ENCODE measurements around the gene ATP6V0A4. TPM values are rescaled to one million over a fixed set of nuclear protein-coding genes. Genes with fewer than 3 reads are reported as not detected.
"Not testable (repeated sequence)": the region's sequence is repeated elsewhere in the genome, so short reads cannot be mapped to it uniquely, and the experiment has no call there.

Gene ATP6V0A4
- total RNA-seq, 1 donor from 2014 or later = 0.88 TPM

GRCh38 chr7:138802706-138803105, 4.7 kb upstream of the ATP6V0A4 start:
- no peak for TF ChIP-seq CTCF (IDR thresholded peaks at IDR 0.05; ENCODE audit: insufficient read depth, low read length, poor library complexity, severe bottlenecking)

GRCh38 chr7:138801256-138801655, 3.3 kb upstream of the ATP6V0A4 start:
- TF ChIP-seq CTCF (IDR thresholded peaks at IDR 0.05; ENCODE audit: insufficient read depth, low read length, poor library complexity, severe bottlenecking) = no peak
- DNase-seq (ENCODE audit: low read depth) = no peak
- Histone ChIP-seq H3K36me3 (ENCODE audit: control insufficient read depth, insufficient read depth, low read length) (no peaks in the 10 kb centered on the region), H3K4me3 (ENCODE audit: low read depth, low read length) (no peak overlapping the region), H3K27me3 (ENCODE audit: control insufficient read depth, insufficient read depth, low read length) (no peaks in the 10 kb centered on the region)

More at GRCh38 chr7:138802706-138803105, 4.7 kb upstream of the ATP6V0A4 start:
- Histone ChIP-seq H3K27me3 (ENCODE audit: control insufficient read depth, insufficient read depth, low read length) (no peaks in the 10 kb centered on the region), H3K36me3 (ENCODE audit: control insufficient read depth, insufficient read depth, low read length) (no peaks in the 10 kb centered on the region), H3K4me3 (ENCODE audit: low read depth, low read length) (no peak overlapping the region)
- no peak for DNase-seq (ENCODE audit: low read depth)

GRCh38 chr7:138799336-138800000, 1.5 kb upstream of the ATP6V0A4 start:
- no peak for TF ChIP-seq CTCF (IDR thresholded peaks at IDR 0.05; ENCODE audit: insufficient read depth, low read length, poor library complexity, severe bottlenecking)
- no peak for DNase-seq (ENCODE audit: low read depth)
- Histone ChIP-seq H3K4me3 (ENCODE audit: low read depth, low read length) (no peak overlapping the region), H3K27me3 (ENCODE audit: control insufficient read depth, insufficient read depth, low read length) (no peaks in the 10 kb centered on the region), H3K36me3 (ENCODE audit: control insufficient read depth, insufficient read depth, low read length) (no peaks in the 10 kb centered on the region)

GRCh38 chr7:138798836-138799235, 840 bp upstream of the ATP6V0A4 start:
- no peak for TF ChIP-seq CTCF (IDR thresholded peaks at IDR 0.05; ENCODE audit: insufficient read depth, low read length, poor library complexity, severe bottlenecking)
- no peak overlapping the region for H3K4me3 ChIP-seq (ENCODE audit: low read depth, low read length)
- DNase-seq (ENCODE audit: low read depth) = no peak

GRCh38 chr7:138797046-138797445, 950 bp downstream of the ATP6V0A4 start:
- H3K36me3 ChIP-seq (ENCODE audit: control insufficient read depth, insufficient read depth, low read length); DNase-seq (ENCODE audit: low read depth); H3K4me3 ChIP-seq (ENCODE audit: low read depth, low read length); H3K27me3 ChIP-seq (ENCODE audit: control insufficient read depth, insufficient read depth, low read length): not testable (repeated sequence)

More at GRCh38 chr7:138798836-138799235, 840 bp upstream of the ATP6V0A4 start:
- no peaks in the 10 kb centered on the region for H3K27me3 ChIP-seq (ENCODE audit: control insufficient read depth, insufficient read depth, low read length)
- H3K36me3 ChIP-seq (ENCODE audit: control insufficient read depth, insufficient read depth, low read length) = no peaks in the 10 kb centered on the region

- H3K27me3 ChIP-seq (ENCODE audit: control insufficient read depth, insufficient read depth, low read length) = no peaks in the 10 kb centered on the region
- H3K36me3 ChIP-seq (ENCODE audit: control insufficient read depth, insufficient read depth, low read length) = no peaks in the 10 kb centered on the region
- no peak for TF ChIP-seq CTCF (IDR thresholded peaks at IDR 0.05; ENCODE audit: insufficient read depth, low read length, poor library complexity, severe bottlenecking)
- no peak overlapping the region for H3K4me3 ChIP-seq (ENCODE audit: low read depth, low read length)
- no peak for DNase-seq (ENCODE audit: low read depth)
Measured at GRCh38 chr7:138796038-138796615, 1.9 kb downstream of the ATP6V0A4 start.

Measured in kidney epithelial cell (primary cell).